NOMO-1 (cell line): Measurements from ENCODE around the gene CEP57.
"Not testable (repeated sequence)": the region's sequence is repeated elsewhere in the genome, so short reads cannot be mapped to it uniquely, and the experiment has no call there.

Experiments used
- DNase-seq, 2 experiments: peaks; one replicate each; lab custom pipeline; 2025; ENCODE audit not compliant: unreplicated experiment in 2 of 2; lab: John Stamatoyannopoulos, UW

The CEP57 gene

DNA sequence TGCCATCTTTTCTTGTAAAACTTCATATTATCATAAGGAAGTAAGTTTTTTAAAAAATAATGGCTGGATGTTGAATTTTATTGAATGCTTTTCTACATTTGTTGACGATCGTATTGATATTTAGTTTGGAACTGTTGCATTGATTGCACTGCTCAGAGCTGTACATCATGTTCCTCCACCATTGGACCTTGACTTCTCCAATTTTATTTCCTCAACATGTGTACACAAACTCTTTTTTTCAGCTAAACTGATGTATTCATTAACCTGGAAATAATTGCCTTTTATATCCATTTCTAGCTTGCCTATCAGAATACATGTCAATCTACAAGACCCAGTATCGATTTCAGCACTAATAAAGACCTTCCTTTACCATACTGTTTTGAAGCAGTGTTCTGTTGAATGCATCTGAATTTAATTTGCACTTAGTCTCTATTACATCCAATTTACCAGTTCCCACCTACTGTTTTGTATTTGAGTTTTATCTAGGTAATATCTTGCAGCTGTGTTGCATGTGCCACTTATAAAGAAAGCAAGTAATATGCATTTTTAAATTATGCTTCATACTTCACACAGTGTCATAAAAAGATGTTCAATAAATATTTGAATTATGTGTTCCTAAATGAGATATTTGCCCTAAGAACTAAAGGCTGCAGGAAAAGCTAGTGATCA lies 5.5 kb downstream of the CEP57 start:
- no peak for DNase-seq

DNA sequence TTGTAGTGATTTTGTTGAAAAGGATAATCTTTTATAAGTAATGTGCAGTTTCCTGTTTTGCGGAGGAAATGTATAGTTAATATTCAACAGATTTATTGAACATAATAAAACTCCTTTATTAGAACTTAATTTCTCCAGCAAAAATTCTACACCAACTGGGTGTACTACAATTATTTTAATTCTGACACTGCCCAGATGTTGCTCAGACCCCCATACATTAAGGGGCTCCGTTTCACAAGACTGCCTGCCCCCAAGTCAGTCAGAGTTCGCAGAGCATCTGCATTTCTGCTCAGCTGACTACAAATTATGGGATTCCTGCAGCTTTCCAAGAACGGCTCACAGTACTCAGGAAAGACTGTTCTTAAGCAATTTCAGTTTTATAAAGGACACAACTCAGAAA lies 6.2 kb downstream of the CEP57 start:
- DNase-seq: no peak

DNA sequence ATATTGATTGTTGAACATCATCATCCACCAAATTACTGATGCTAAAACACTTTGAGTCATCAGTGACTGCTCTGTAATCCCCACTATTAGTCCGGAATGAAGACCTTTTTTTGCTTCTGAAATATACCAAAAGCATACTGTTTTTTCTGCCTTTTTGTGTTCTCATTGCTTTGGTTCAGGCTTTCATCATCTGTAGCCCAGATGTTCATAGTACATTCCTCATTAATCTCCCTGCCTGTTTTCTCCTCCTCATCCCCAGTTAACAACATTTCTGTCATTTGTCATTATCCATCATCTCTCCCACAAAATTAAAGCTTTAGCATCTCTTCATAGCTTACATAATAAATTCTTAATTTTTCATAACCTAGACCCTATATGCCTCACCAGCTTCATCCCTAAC lies 9.2 kb downstream of the CEP57 start:
- DNase-seq: no peak

DNA sequence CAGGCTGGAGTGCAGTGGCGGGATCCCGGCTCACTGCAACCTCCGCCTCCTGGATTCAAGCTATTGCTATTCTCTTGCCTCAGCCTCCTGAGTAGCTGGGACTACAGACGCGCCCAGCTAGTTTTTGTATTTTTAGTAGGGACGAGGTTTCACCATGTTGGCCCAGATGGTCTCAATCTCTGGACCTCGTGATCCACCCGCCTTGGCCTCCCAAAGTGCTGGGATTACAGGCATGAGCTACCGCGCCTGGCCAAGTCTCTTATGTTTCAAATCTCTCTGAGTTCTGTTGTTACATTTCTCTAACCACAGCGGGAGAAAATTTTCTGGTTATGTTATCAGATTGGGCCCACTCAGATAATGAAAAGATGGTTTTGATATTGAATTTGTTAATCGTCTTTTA lies 10.1 kb downstream of the CEP57 start:
- no peak for DNase-seq

DNA sequence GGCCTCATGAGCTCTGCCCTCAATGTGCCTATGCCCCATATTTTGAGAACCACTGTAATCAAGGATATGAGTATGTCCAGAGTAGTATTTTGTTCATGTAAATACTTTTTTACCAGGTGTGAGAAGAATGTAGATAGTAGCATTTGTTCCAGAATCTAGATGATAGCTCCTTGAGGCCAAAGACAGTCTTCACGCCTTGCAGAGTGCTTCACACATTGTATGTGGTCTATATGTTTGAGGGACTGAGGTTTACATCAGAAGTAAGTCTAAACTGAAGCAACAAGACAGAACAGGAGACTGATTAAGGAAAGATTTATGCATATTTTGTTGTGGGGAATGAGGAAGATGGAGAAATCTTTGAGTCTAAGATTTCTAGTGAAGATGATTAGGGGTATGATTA lies 12.5 kb downstream of the CEP57 start:
- no peak for DNase-seq

DNA sequence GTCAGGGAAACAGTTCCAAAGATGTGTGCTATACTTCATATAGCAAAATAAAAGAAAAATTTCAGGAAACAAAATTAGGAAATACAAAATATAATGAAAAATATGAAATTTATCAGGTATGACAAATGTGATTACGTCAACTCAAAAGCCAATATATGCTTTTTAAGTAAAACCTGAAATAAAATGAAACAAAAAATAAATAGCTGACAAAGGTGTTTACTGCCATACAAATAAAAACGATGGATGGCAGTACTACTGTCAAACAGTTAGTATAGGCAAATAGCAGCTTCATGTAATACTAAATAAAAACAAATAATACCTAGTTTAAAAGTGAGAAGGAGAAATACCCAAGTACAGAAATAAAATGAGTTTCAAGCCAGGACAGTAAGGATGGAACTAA lies 13.7 kb downstream of the CEP57 start:
- DNase-seq: no peak

DNA sequence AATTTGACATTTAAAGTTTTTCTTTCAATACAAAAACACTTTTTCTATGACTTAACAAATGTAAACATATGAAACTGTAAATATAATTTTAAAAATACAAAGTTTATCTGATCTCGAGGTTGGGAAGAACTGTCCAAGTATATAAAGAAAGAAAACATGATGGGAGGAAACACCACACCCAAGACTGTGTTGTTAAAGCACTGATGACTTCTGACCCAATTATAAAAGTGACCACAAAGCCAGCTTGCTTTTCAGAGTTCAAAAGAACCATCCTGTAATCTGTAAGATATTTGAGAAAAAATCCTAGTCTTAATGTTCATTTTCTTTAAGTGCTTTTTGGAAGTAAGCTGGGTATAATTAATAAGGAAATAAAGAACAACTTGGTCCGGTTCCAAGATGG lies 15.6 kb downstream of the CEP57 start:
- DNase-seq: no peak

DNA sequence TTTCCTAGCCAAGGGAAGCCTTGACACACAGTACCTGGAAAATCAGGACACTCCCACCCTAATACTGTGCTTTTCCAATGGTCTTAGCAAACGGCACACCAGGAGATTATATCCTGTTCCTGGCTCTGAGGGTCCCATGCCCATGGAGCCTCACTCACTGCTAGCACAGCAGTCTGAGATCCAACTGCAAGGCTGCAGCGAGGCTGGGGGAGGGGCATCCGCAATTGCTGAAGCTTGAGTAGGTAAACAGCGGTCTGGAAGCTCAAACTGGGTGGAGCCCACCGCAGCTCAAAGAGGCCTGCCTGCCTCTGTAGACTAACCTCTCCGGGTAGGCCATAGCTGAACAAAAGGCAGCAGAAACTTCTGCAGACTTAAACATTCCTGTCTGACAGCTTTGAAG lies 16.2 kb downstream of the CEP57 start:
- DNase-seq: not testable (repeated sequence)

DNA sequence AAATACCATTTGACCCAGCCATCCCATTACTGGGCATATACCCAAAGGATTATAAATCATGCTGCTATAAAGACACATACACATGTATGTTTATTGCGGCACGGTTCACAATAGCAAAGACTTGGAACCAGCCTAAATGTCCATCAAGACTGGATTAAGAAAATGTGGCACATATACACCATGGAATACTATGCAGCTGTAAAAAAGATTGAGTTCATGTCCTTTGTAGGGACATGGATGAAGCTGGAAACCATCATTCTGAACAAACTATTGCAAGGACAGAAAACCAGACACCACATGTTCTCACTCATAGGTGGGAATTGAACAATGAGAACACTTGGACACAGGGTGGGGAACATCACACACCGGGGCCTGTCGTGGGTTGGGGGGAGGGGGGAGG lies 20.8 kb downstream of the CEP57 start:
- not testable (repeated sequence) for DNase-seq

DNA sequence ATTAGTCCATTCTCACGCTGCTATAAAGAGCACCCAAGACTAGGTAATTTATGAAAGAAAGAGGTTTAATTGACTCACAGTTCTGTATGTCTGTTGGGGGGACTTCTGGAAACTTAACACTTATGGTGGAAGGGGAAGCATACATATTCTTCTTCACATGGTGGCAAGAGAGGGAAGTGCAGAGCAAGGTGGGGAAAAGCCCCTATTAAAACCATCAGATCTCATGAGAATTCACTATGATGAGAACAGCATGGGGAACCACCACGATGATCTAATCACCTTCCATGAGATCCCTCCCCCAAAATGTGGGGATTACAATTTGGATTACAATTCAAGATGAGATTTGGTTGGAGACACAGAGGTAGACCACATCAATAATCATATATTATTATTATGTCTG lies 25.7 kb downstream of the CEP57 start:
- DNase-seq: no peak

DNA sequence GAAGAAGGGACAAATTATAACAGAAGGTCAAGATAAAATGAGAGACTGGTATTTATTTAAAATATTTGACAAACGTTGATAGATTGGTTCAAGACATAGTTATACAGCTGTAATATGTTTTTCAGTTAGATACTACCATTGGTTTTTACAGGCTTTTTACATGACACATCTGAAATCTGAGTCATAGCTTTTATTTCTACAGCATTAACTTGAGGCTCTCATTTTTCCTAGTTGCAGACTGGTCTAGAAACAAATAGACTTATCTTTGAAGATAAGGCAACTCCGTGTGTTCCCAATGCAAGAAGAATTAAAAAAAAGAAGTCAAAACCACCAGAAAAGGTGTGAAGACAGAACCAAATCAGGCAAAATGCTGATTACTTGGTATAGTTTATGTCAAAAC lies 31.3 kb downstream of the CEP57 start:
- no peak for DNase-seq

DNA sequence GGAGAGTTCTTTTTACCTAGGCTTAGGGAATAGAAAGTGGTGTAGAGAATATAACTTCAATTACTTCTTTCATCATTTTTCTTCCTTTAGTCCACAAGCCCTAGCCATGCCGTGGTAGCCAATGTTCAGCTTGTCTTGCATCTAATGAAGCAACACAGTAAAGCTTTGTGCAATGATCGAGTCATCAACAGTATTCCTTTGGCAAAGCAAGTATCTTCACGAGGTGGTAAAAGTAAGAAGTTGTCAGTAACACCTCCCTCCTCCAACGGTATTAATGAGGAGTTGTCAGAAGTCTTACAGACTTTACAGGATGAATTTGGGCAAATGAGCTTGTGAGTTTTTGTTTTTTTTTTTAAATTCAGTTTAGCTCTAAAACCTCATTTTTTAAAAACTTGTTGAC lies 37.4 kb downstream of the CEP57 start:
- DNase-seq: peak in 1 of 2 experiments; percentile 15

DNA sequence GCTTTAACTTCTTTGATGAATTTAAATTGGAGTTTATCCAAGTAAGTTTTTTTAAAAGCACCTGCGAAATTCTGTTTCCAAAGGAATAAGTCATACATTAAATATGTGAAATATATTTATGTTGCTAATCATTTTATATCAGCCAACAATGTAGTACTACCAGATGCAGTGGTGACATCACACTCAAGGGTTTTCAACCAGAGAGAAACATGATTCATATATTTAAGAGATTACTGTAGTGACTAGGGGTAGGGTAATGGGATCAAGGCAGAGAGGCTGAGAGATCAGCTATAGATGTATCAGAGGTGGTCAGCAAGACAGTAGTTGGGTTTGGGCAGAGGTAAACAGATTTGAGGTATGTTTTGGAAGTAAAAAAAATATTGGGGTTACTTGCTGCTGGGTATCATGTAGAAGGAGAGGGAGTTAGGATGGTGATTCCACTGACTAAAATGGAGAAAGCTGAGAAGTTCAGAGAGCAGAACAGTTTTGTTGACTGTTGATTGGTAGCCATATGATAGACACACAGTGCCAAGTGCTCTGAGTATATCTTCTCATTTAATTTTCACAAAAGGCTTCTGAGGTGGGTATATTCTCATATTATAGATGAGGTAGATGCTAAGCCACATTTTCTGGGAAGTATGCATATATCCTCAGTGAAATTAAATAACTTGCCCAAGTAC lies 39.4 kb downstream of the CEP57 start:
- DNase-seq: no peak

DNA sequence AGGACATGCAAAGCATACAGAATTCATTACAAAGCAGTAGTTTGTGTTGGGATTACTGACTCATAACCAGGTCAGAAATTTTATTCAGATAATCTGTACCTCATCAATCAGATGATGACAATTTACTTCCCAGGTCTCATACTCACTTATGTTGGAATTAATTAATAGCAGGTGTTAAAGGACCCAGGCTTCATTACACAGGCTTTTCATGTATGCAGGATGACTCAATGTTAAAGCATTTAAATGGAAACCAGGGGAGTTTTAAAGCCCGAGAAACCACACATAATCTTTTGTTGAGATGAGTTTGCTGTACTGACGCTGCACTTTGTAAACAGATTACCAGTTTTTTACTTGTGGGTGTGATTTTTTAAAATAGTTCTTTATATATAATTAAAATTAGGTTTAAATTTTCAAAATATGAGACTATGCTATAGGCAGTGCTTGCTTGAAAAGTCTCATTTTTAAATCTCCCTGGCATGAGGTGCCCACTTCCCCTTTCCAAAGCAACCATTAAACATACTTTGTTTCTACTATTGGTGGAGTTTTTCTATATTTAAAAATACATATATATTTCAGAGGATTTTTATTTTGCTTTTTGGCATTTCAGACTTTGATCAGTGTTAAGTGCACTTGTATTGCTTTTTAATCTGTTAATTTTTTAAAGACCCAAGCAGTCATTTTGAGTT lies 41.0 kb downstream of the CEP57 start:
- no peak for DNase-seq

DNA sequence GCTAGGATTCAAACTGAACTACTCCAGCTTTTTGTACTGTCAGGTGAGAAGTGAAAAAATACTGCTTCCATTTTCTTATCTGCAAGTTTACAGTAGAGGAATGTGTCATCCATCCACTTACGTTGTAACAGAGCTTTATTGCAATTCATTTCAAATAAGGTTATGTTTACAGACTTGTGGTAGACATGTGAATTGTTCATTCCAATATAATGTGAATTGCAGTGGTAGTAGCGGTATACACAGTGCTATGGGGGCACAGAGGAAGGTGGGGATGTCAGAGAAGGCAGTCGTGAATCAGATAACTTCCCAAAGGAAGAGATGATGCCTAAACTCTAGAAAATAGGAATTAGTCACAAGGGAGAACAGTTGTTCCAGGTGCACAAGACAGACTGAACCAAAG lies 42.5 kb downstream of the CEP57 start:
- no peak for DNase-seq

DNA sequence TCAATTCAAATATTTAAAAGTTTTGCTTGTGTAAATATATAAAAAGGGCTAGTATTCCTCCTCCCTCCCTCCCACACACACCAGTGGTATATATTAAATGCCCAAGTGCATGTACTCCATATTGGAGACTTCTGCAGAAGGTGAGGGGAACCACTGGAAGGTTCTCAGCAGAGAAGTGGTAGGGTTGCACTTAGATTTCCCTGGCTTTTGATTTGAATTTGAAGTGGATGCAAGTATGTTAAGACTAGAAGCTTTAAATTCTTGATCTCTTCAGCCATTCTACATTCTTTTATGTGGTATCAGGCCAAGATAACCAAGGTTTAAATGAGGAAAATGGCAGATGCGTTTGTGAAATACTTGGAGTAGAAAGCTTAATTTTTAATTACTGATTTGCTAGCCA lies 43.1 kb downstream of the CEP57 start:
- DNase-seq: no peak

DNA sequence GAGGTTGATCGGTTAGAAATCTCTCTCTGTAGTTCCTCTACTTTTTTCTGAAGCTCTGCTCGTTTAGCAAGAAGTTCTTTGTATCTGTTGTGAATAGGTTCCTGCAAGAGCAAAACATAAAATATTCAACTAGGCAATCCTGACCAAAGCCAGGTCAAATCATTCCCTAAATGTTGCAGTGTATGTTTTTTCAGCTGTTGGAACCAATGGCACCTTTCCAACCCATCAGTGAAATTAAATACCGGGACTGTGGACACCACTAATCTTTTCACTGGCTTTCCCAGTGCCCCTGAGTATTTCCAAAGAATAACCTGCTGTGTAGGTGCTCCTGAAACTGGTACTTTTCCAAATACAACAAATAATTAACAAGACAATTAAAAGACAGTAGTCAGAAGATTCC lies 45.1 kb downstream of the CEP57 start:
- no peak for DNase-seq

DNA sequence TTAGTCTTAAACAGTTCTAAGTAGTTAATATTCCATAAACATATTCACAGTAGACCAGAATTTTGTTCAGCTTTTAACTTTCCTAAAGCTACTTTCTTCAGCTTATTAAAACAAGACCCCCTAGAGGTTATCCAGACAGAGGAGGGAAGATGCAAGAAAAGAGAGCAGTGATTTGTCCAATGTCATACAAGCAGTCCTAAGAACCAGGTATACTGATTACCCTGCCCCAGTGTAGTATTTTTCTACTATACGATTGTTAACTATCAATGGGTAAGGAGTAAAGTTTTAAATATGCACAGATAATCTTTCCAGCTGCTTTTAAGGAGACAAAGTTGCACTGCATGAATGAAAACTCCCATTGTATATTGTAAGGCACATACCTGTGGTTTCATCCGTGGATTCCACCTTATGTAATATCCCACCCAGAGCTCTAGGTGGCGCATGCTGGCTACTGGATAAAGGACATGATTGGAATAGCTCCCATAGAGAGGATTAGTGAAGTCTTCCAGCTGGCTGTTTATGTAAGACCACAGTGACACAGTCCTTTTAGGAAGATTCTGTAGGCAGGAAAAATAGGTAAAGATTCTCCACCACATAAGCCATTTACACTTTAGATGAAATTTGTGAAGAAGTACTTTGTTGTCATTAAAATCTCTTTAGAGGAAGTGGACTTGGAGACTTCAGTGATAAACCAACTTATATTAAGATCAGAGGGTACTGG lies 45.6 kb downstream of the CEP57 start:
- DNase-seq: peak in 1 of 2 experiments; percentile 44

DNA sequence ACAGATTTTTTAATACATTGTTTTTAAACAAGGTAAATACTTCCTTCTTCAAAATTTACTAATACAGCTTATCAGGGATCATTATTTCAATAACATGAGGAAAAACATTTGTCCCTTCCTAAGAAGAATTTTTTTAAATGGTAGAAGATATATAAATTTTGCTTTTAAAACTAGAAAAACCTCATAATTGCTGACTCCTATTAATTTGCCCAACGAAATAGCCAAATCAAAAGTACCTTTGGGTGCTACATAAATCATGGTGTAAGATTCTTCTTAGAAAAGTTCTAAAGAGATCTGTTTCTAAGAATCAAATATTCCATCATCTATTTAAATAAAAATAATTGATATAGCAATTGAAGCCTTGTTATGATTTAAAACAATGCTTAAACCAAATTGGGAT lies 54.9 kb downstream of the CEP57 start:
- DNase-seq: no peak

DNA sequence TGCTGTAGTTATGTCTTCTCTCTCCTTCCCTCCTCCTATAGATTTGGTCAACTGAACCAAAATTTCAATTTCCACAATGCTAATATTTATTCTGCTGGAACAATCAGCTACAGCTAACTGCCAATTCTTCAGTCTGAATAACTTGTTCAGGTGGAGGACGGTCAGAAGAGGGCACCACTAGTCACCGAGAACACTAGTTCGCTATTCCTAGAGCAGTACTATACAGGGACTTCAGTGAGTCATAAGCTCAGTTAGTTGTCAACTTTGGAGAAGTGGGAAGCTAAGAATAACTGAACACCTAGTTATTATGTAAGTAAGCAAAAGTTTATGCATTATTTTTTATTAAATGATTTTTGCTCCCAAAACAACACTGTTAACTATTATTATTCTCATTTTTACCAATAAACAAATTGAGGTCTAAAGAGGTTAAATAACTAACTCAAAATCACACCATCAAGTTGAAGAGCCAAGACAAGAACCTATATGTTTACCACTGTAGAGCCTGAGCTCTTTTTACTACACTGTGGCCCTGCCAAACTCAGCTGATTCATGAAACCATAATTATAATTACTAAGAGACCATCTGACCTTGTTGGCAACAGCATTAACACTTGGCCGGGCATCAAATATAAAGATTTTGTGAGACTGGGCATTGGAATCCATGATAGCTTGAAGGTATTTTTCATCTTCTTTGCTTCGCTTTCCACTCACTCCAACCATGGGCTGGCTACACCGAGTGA lies 59.0 kb downstream of the CEP57 start:
- DNase-seq: peak; percentile 26 to 63

DNA sequence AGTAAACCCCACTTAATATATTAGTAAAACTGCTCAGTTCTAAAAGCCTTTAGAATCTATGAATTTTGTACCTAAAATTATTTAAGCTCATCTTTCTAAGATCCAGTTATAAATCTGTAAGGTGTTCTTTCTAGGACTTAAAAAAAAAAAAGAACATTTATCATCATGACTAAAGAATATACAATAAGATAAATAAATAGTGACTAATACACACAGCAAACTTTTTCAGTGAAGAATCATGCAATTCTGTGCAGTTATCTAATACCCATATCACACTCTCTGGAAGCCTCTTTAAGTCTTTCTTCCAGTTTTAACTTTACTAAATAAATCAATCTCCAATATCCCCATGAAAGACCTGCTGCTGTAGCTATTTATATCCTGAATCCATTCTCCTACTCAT lies 59.8 kb downstream of the CEP57 start:
- DNase-seq: no peak
